PC-9 (cell line): Measurements from ENCODE around the gene PSORS1C1. TPM values are rescaled to one million over a fixed set of nuclear protein-coding genes. Genes with fewer than 3 reads are reported as not detected.

Experiments used
- BruUV-seq: library from RNA; stranded (reverse); fragments of 400-500 nt; replicated peaks from 2 replicates; lab custom pipeline; 2021; lab: Mats Ljungman, UMichigan
- CTCF ChIA-PET: fragments of 300-600 bp; sonication (Branson Sonifier 250); formaldehyde crosslinking; loops from one replicate; lab custom pipeline; 2022; ENCODE audit warnings: antibody characterized with exemption; lab: Charles Lee
- POLR2A ChIA-PET: fragments of 300-600 bp; sonication (Branson Sonifier 250); formaldehyde crosslinking; loops from one replicate; lab custom pipeline; 2022; ENCODE audit warnings: antibody characterized with exemption; ENCODE audit not compliant: unreplicated experiment; lab: Charles Lee
- DNase-seq, 2 experiments: peaks; one replicate each; pipeline versions ENCODE4 v3.0.0 to v3.0.0-alpha.2; 2015 to 2022; ENCODE audit warnings: mixed read lengths in 1 of 2
- H2AFZ ChIP-seq: fragments of 200-600 bp; sonication (generic); 2 replicates; pipeline ENCODE4 v1.8.1; 2017; ENCODE audit warnings: antibody characterized with exemption
- H3F3A ChIP-seq: fragments of 200-600 bp; sonication (generic); 2 replicates; pipeline ENCODE4 v1.8.1; 2017; ENCODE audit warnings: antibody characterized with exemption, mild to moderate bottlenecking, low read depth; ENCODE audit not compliant: insufficient read depth
- H3K27ac ChIP-seq: fragments of 200-600 bp; sonication (generic); 2 replicates; pipeline ENCODE4 v1.6.1; 2016; ENCODE audit warnings: mixed run types
- H3K27me3 ChIP-seq: fragments of 200-600 bp; sonication (generic); 2 replicates; pipeline ENCODE4 v1.6.1; 2016; ENCODE audit warnings: low read depth, mixed run types; ENCODE audit not compliant: insufficient read depth
- H3K36me3 ChIP-seq: fragments of 200-600 bp; sonication (generic); 2 replicates; pipeline ENCODE4 v1.6.1; 2016; ENCODE audit warnings: low read depth, mixed run types
- H3K4me1 ChIP-seq: fragments of 200-600 bp; sonication (generic); replicated peaks from 2 replicates; pipeline ENCODE4 v1.6.1; 2016; ENCODE audit warnings: mixed run types; ENCODE audit not compliant: insufficient read depth
- H3K4me2 ChIP-seq: fragments of 200-600 bp; sonication (generic); 2 replicates; pipeline ENCODE4 v1.6.1; 2017; ENCODE audit warnings: mixed run types
- H3K4me3 ChIP-seq: fragments of 200-600 bp; sonication (generic); 2 replicates; pipeline ENCODE4 v1.6.1; 2016; ENCODE audit warnings: mixed run types
- H3K79me2 ChIP-seq: fragments of 200-600 bp; sonication (generic); 2 replicates; pipeline ENCODE4 v1.6.1; 2017; ENCODE audit warnings: low read depth, mixed run types
- H3K9me2 ChIP-seq: fragments of 200-600 bp; sonication (generic); 2 replicates; pipeline ENCODE4 v1.8.1; 2017; ENCODE audit warnings: mild to moderate bottlenecking; ENCODE audit not compliant: insufficient read depth
- H3K9me3 ChIP-seq: fragments of 200-600 bp; sonication (generic); 2 replicates; pipeline ENCODE4 v1.8.1; 2016; ENCODE audit warnings: low read depth; ENCODE audit not compliant: insufficient read depth
- H4K20me1 ChIP-seq: fragments of 200-600 bp; sonication (generic); 2 replicates; pipeline ENCODE4 v1.8.1; 2017; ENCODE audit not compliant: insufficient read depth
- CTCF ChIP-seq: fragments of 200-600 bp; sonication (generic); conservative IDR thresholded peaks from 2 replicates; pipeline ENCODE4 v1.6.1; 2017; ENCODE audit warnings: mixed run types, antibody characterized with exemption, mild to moderate bottlenecking, moderate library complexity
- EZH2 ChIP-seq: fragments of 200-600 bp; sonication (generic); IDR thresholded peaks from 2 replicates; pipeline ENCODE4 v1.8.0; 2017; ENCODE audit warnings: antibody characterized with exemption, low read depth
- intact Hi-C: fragments of 100-400 bp; cut with micrococcal nuclease; formaldehyde crosslinking; loops from one replicate; pipeline ENCODE4 v1.10.0; 2022; ENCODE audit not compliant: unreplicated experiment
- total RNA-seq: library from RNA; stranded (reverse); gene quantifications from 2 replicates; pipeline ENCODE4 v1.2.3, GENCODE V29; 2021

The PSORS1C1 gene
- total RNA-seq, 1 experiment from 2014 or later = 29.2 TPM

DNA sequence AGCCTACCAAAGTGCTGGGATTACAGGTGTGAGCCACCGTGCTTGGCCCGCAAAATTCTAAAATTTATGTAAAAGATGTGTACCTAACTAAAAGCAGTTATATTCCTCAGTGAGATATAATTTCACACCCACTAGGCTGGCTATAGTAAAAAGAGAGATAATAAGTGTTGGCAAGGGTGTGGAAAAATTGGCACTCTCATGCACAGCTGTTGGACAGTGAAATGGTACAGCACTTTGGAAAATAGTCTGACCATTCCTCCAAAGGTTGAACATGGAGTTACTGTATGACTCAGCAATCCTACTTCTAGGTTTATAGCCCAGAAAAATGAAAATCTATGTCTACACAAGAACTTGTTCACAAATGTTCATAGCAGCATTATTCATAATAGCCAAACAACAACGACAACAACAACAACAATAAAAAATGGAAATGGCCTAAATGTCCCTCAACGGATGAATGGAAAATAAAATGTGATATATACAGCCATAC, 16.1 kb upstream of the PSORS1C1 start:
- Histone ChIP-seq H3K4me1 (peaks cover 10% of the 10 kb centered on the region), H3K36me3 (no peaks in the 10 kb centered on the region), H3K4me3 (no peak overlapping the region), H3K9me2 (no peaks in the 10 kb centered on the region), H4K20me1 (no peaks in the 10 kb centered on the region), H3K9me3 (no peaks in the 10 kb centered on the region), H3K79me2 (no peaks in the 10 kb centered on the region), H3K4me2 (no peak overlapping the region), H3K27me3 (no peaks in the 10 kb centered on the region), H3F3A (peaks cover 5% of the 10 kb centered on the region; the same call in 1 of the 2 replicates), H2AFZ (no peak overlapping the region), H3K27ac (no peak overlapping the region)
- no peak for TF ChIP-seq CTCF
- TF ChIP-seq EZH2 = no peak
- POLR2A ChIA-PET = no interaction called here
- no peak for DNase-seq
- no TSS peak for BruUV-seq
- CTCF ChIA-PET = no interaction called here
- intact Hi-C loops = no loop called here

DNA sequence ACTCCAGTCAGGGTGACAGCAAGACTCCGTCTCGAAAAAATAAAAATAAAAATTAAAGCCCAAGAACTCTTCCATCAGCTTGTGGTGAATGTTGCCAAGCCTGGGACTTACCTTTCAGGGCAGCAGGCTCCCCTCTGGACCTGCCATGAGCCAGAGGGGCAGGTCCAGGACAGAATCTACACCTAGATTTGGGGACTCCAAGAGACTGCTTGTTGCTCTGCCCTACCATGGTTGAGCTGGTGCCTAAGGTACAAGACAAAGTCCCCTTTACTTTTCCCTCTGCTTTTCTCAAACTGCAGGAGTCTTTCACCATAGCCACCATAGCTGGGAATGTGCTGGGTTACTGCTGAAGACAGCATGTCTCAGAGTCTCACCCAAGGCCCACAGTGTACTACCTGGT, 11.5 kb upstream of the PSORS1C1 start:
- Histone ChIP-seq H3K27ac (no peak overlapping the region), H3K9me3 (no peaks in the 10 kb centered on the region), H2AFZ (no peak overlapping the region), H4K20me1 (no peaks in the 10 kb centered on the region), H3K4me2 (no peak overlapping the region), H3K36me3 (no peaks in the 10 kb centered on the region), H3K4me3 (no peak overlapping the region), H3K79me2 (no peaks in the 10 kb centered on the region), H3F3A (peaks cover 5% of the 10 kb centered on the region; the same call in 1 of the 2 replicates), H3K4me1 (no peaks in the 10 kb centered on the region), H3K9me2 (no peaks in the 10 kb centered on the region), H3K27me3 (no peaks in the 10 kb centered on the region)
- DNase-seq = no peak
- POLR2A ChIA-PET = interaction anchor here (0.6 kb wide), 1 partner anchor 320 kb away, joined by 4 read pairs; no protein-coding TSS in a partner anchor
- intact Hi-C loops = no loop called here
- BruUV-seq = no TSS peak
- no peak for TF ChIP-seq EZH2
- TF ChIP-seq CTCF = no peak
- CTCF ChIA-PET = interaction anchor here (0.6 to 1.5 kb wide), 3 partner anchors 11 to 44 kb away, joined by 3 to 4 read pairs (median 4); no protein-coding TSS in a partner anchor

GRCh38 chr6:31107052-31107451, 7.5 kb upstream of the PSORS1C1 start:
- Histone ChIP-seq H2AFZ (no peak overlapping the region), H3K36me3 (no peaks in the 10 kb centered on the region), H3K4me3 (no peak overlapping the region), H4K20me1 (no peaks in the 10 kb centered on the region), H3K9me3 (no peaks in the 10 kb centered on the region), H3K79me2 (no peaks in the 10 kb centered on the region), H3K27ac (no peak overlapping the region), H3F3A (no peaks in the 10 kb centered on the region), H3K27me3 (no peaks in the 10 kb centered on the region), H3K4me1 (peaks cover 7% of the 10 kb centered on the region), H3K9me2 (no peaks in the 10 kb centered on the region), H3K4me2 (no peak overlapping the region)
- intact Hi-C loops = no loop called here
- ChIA-PET CTCF (no interaction called here), POLR2A (no interaction called here)
- no peak for DNase-seq
- BruUV-seq = no TSS peak
- TF ChIP-seq CTCF (no peak), EZH2 (no peak)
